IMR-90 (cell line): Measurements from ENCODE around the gene ANKIB1. TPM values are rescaled to one million over a fixed set of nuclear protein-coding genes. Genes with fewer than 3 reads are reported as not detected.
A peak's percentile ranks its signal among the peaks of the same experiment; 100 is the strongest.

ENCODE experiments used
- ATAC-seq: fragments of 200-7000 bp; cut with Tn5 transposase; 2 replicates; pipeline ENCODE4 v1.9.1; 2020; ENCODE audit warnings: low read depth, mild to moderate bottlenecking, moderate library complexity
- BruUV-seq: library from RNA; stranded (reverse); fragments of 400-500 nt; replicated peaks from 2 replicates; lab custom pipeline; 2021; lab: Mats Ljungman, UMichigan
- CTCF ChIA-PET: fragments of 300-600 bp; formaldehyde crosslinking; extraction: SDS; loops from one replicate; lab custom pipeline; 2021; ENCODE audit warnings: antibody characterized with exemption; lab: Yijun Ruan, JAX
- POLR2A ChIA-PET: fragments of 300-600 bp; sonication (Branson Sonifier 250); formaldehyde crosslinking; loops from one replicate; lab custom pipeline; 2022; ENCODE audit warnings: antibody characterized with exemption; ENCODE audit not compliant: unreplicated experiment; lab: Charles Lee
- DNase-seq: peaks from one replicate; pipeline ENCODE4 v3.0.0; 2013
- H2AFZ ChIP-seq: replicated peaks from 2 replicates; pipeline ENCODE3; 2013; ENCODE audit warnings: low read length, mild to moderate bottlenecking; ENCODE audit not compliant: poor library complexity
- H2AK5ac ChIP-seq: 2 replicates; pipeline ENCODE4 v1.6.1; 2013; ENCODE audit warnings: low read depth, low read length, inconsistent platforms
- H2AK9ac ChIP-seq: replicated peaks from 2 replicates; pipeline ENCODE3; 2013; ENCODE audit warnings: mild to moderate bottlenecking, low read depth, low read length, moderate library complexity; ENCODE audit not compliant: poor library complexity
- H2BK120ac ChIP-seq: 2 replicates; pipeline ENCODE4 v1.6.1; 2013; ENCODE audit warnings: low read depth, low read length, inconsistent platforms
- H2BK15ac ChIP-seq: 3 replicates; pipeline ENCODE4 v1.6.1; 2013; ENCODE audit warnings: low read depth, low read length, inconsistent platforms
- H2BK20ac ChIP-seq: 2 replicates; pipeline ENCODE4 v1.6.1; 2013; ENCODE audit warnings: low read depth, mild to moderate bottlenecking, inconsistent platforms, low read length, moderate library complexity
- H2BK5ac ChIP-seq: 2 replicates; pipeline ENCODE4 v1.6.1; 2013; ENCODE audit warnings: mild to moderate bottlenecking, low read depth, low read length, inconsistent platforms; ENCODE audit not compliant: poor library complexity, severe bottlenecking
- H3K14ac ChIP-seq: replicated peaks from 2 replicates; pipeline ENCODE4 v1.6.1; 2013; ENCODE audit warnings: low read depth, low read length, inconsistent platforms
- H3K18ac ChIP-seq: 2 replicates; pipeline ENCODE4 v1.6.1; 2013; ENCODE audit warnings: low read depth, low read length, control low read depth
- H3K23ac ChIP-seq: 2 replicates; pipeline ENCODE4 v1.6.1; 2013; ENCODE audit warnings: low read depth, low read length, inconsistent platforms
- H3K27ac ChIP-seq: 2 replicates; pipeline ENCODE4 v1.5.1; 2013; ENCODE audit warnings: mild to moderate bottlenecking, control low read depth, low read length; ENCODE audit not compliant: insufficient read depth
- H3K27me3 ChIP-seq: 2 replicates; pipeline ENCODE4 v1.6.1; 2013; ENCODE audit warnings: low read length; ENCODE audit not compliant: control insufficient read depth, insufficient read depth
- H3K36me3 ChIP-seq: 2 replicates; pipeline ENCODE4 v1.6.1; 2013; ENCODE audit warnings: low read length, mixed read lengths; ENCODE audit not compliant: control insufficient read depth, insufficient read depth
- H3K4ac ChIP-seq: 2 replicates; pipeline ENCODE4 v1.6.1; 2013; ENCODE audit warnings: low read depth, low read length, inconsistent platforms
- H3K4me1 ChIP-seq: 2 replicates; pipeline ENCODE4 v1.6.1; 2013; ENCODE audit warnings: low read length, mixed read lengths; ENCODE audit not compliant: control insufficient read depth, insufficient read depth
- H3K4me2 ChIP-seq: 2 replicates; pipeline ENCODE4 v1.6.1; 2013; ENCODE audit warnings: low read depth, mild to moderate bottlenecking, control low read depth, low read length, moderate library complexity
- H3K4me3 ChIP-seq: 2 replicates; pipeline ENCODE4 v1.5.1; 2013; ENCODE audit warnings: low read depth, mild to moderate bottlenecking, control low read depth, low read length, moderate library complexity; ENCODE audit not compliant: insufficient read depth
- H3K56ac ChIP-seq: 2 replicates; pipeline ENCODE4 v1.6.1; 2013; ENCODE audit warnings: low read length, inconsistent platforms; ENCODE audit not compliant: insufficient read depth; ENCODE audit errors: extremely low read depth
- H3K79me1 ChIP-seq, 2 experiments: 2 replicates each; pipeline ENCODE4 v1.6.1; 2013; ENCODE audit warnings: low read length in 2 of 2, inconsistent platforms in 1 of 2, low read depth in 1 of 2
- H3K9ac ChIP-seq: 2 replicates; pipeline ENCODE4 v1.6.1; 2013; ENCODE audit warnings: low read depth, low read length, control low read depth
- H3K9me1 ChIP-seq: 2 replicates; pipeline ENCODE4 v1.6.1; 2013; ENCODE audit warnings: low read length, inconsistent platforms; ENCODE audit not compliant: insufficient read depth
- H3K9me3 ChIP-seq: 2 replicates; pipeline ENCODE4 v1.6.1; 2013; ENCODE audit warnings: low read length; ENCODE audit not compliant: control insufficient read depth, insufficient read depth
- H4K20me1 ChIP-seq: 2 replicates; pipeline ENCODE4 v1.6.1; 2013; ENCODE audit warnings: low read length, inconsistent platforms; ENCODE audit not compliant: insufficient read depth
- H4K5ac ChIP-seq: 2 replicates; pipeline ENCODE4 v1.6.1; 2013; ENCODE audit warnings: mild to moderate bottlenecking, low read depth, low read length, control low read depth
- H4K8ac ChIP-seq, 2 experiments: 2 replicates each; pipeline ENCODE4 v1.6.1; 2013; ENCODE audit warnings: low read depth in 2 of 2, low read length in 2 of 2, control low read depth in 1 of 2, inconsistent platforms in 1 of 2
- H4K91ac ChIP-seq: 2 replicates; pipeline ENCODE4 v1.6.1; 2013; ENCODE audit warnings: low read depth, low read length, inconsistent platforms; ENCODE audit not compliant: insufficient read depth
- BHLHE40 ChIP-seq: fragments of 150-350 bp; IDR thresholded peaks from 2 replicates; pipeline ENCODE4 v1.6.1; 2016; ENCODE audit warnings: mild to moderate bottlenecking, low read depth, low read length
- FOS ChIP-seq: fragments of 150-350 bp; IDR thresholded peaks from 2 replicates; pipeline ENCODE4 v1.6.1; 2016; ENCODE audit warnings: low read depth, low read length
- MAFK ChIP-seq: IDR thresholded peaks from 2 replicates; pipeline ENCODE4 v1.6.1; 2012; ENCODE audit warnings: low read depth, low read length, improper control_type of control experiment
- RCOR1 ChIP-seq: IDR thresholded peaks from 2 replicates; pipeline ENCODE4 v1.6.1; 2012; ENCODE audit warnings: mild to moderate bottlenecking, low read length, improper control_type of control experiment; ENCODE audit not compliant: insufficient replicate concordance
- RFX5 ChIP-seq: IDR thresholded peaks from 2 replicates; pipeline ENCODE4 v1.8.0; 2012; ENCODE audit warnings: low read depth, mild to moderate bottlenecking, low read length, moderate library complexity
- WGBS, 2 experiments: methylation state at CpG; one replicate each; pipeline versions ENCODE4 v1.1.5 to v1.1.7; 2013; ENCODE audit warnings: missing lambda C conversion rate in 2 of 2; ENCODE audit not compliant: insufficient read length in 1 of 2; ENCODE audit errors: extremely low coverage in 2 of 2; 5-methylcytosine and 5-hydroxymethylcytosine counted together
- dilution Hi-C: fragments of 300-500 bp; cut with HindIII; formaldehyde crosslinking; loops from one replicate; pipeline ENCODE4 v1.14.3; 2018; ENCODE audit warnings: low sequenced_read_pairs; ENCODE audit not compliant: unreplicated experiment
- in situ Hi-C: fragments of 300-500 bp; cut with MboI; formaldehyde crosslinking; loops from 3 replicates; pipeline ENCODE4 v1.14.3; 2019; ENCODE audit warnings: low sequenced_read_pairs, inconsistent platforms, mixed read lengths
- intact Hi-C: fragments of 100-400 bp; cut with micrococcal nuclease; formaldehyde crosslinking; loops from 2 replicates; pipeline ENCODE4 v1.10.0; 2022
- polyA plus RNA-seq, 3 experiments: library from polyadenylated mRNA; depleted of rRNA; stranded (reverse); fragments of >200 nt; gene quantifications; 2 replicates each; pipeline ENCODE4 v1.2.3, GENCODE V29; 2012; ENCODE audit warnings: low replicate concordance in 1 of 3
- total RNA-seq: library from RNA; depleted of rRNA; stranded (reverse); fragments of >200 nt; gene quantifications from 2 replicates; pipeline ENCODE4 v1.2.3, GENCODE V29; 2012
- TF ChIP-seq, protein P1 (sequence below): fragments of 150-350 bp; IDR thresholded peaks from 2 replicates; pipeline ENCODE4 v1.6.1; 2017; ENCODE audit warnings: mild to moderate bottlenecking, antibody characterized with exemption, low read length, low read depth
- TF ChIP-seq, protein P2 (sequence below): conservative IDR thresholded peaks from 2 replicates; pipeline ENCODE4 v1.5.1; 2012; ENCODE audit warnings: mild to moderate bottlenecking, low read depth, low read length, improper control_type of control experiment

Gene ANKIB1
- total and polyA plus RNA-seq, 2 of the 4 experiments (the other 2 are of a cell fraction) = 18.7 to 33.9 TPM

- Histone ChIP-seq H2AFZ (peak overlapping the region; percentile 69), H3K4me3 (no peak overlapping the region), H2BK5ac (no peak overlapping the region), H2BK120ac (no peak overlapping the region), H4K91ac (no peak overlapping the region), H4K20me1 (no peaks in the 10 kb centered on the region), H3K27me3 (peaks cover 3% of the 10 kb centered on the region), H2AK5ac (no peak overlapping the region), H4K8ac (no peak overlapping the region), H3K23ac (no peak overlapping the region), H3K9ac (no peak overlapping the region), H3K9me1 (0 out of 2 replicates have a peak, but pooled peaks cover 4% of the 10 kb centered on the region), H3K14ac (no peak overlapping the region), H2BK15ac (no peak overlapping the region), H3K36me3 (no peaks in the 10 kb centered on the region), H3K18ac (no peak overlapping the region), H3K4me2 (no peak overlapping the region), H3K9me3 (no peaks in the 10 kb centered on the region), H3K79me1 (no peaks in the 10 kb centered on the region), H2AK9ac (no peak overlapping the region), H2BK20ac (no peak overlapping the region), H3K56ac (no peak overlapping the region), H3K4ac (no peak overlapping the region), H3K4me1 (no peaks in the 10 kb centered on the region; the same call in 1 of the 2 replicates), H3K27ac (no peak overlapping the region), H4K5ac (no peak overlapping the region)
- ChIA-PET CTCF (interaction anchor here (0.5 to 3.1 kb wide), 7 partner anchors 22 to 932 kb away, joined by 3 to 19 read pairs (median 6); partner anchors contain the start of gene GATAD1), POLR2A (no interaction called here)
- intact Hi-C loops (loop anchor here (2.0 kb wide), 1 partner anchor 21 kb away; the partner anchor contains the start of gene GATAD1), in situ Hi-C loops (no loop called here), dilution Hi-C loops (no loop called here)
- ATAC-seq (no peak), DNase-seq (no peak)
- WGBS, 2 experiments = 57% methylated on average over 15 of the region's 20 CpGs; no CpG with 5 or more reads in 1 of the 2 experiments
- TF ChIP-seq, protein P1, sequence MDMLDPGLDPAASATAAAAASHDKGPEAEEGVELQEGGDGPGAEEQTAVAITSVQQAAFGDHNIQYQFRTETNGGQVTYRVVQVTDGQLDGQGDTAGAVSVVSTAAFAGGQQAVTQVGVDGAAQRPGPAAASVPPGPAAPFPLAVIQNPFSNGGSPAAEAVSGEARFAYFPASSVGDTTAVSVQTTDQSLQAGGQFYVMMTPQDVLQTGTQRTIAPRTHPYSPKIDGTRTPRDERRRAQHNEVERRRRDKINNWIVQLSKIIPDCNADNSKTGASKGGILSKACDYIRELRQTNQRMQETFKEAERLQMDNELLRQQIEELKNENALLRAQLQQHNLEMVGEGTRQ = no peak
- TF ChIP-seq RCOR1 = no peak
- TF ChIP-seq, protein P2, sequence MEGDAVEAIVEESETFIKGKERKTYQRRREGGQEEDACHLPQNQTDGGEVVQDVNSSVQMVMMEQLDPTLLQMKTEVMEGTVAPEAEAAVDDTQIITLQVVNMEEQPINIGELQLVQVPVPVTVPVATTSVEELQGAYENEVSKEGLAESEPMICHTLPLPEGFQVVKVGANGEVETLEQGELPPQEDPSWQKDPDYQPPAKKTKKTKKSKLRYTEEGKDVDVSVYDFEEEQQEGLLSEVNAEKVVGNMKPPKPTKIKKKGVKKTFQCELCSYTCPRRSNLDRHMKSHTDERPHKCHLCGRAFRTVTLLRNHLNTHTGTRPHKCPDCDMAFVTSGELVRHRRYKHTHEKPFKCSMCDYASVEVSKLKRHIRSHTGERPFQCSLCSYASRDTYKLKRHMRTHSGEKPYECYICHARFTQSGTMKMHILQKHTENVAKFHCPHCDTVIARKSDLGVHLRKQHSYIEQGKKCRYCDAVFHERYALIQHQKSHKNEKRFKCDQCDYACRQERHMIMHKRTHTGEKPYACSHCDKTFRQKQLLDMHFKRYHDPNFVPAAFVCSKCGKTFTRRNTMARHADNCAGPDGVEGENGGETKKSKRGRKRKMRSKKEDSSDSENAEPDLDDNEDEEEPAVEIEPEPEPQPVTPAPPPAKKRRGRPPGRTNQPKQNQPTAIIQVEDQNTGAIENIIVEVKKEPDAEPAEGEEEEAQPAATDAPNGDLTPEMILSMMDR = no peak
- TF ChIP-seq RFX5 = no peak
- no peak for TF ChIP-seq FOS
- no peak for TF ChIP-seq BHLHE40
- no peak for TF ChIP-seq MAFK
- BruUV-seq = no TSS peak
These were observed 179.7 kb downstream of the ANKIB1 start for GRCh38 chr7:92425311-92425947.
